Keratinocyte (primary cell): ENCODE data around the gene OR2A5.
"Not testable (repeated sequence)": the region's sequence is repeated elsewhere in the genome, so short reads cannot be mapped to it uniquely, and the experiment has no call there.

Experiments used
- EZH2 ChIP-seq: IDR thresholded peaks from one replicate; pipeline ENCODE4 v1.6.1; 2012; ENCODE audit warnings: inconsistent platforms, mild to moderate bottlenecking, low read length, moderate library complexity
- TF ChIP-seq, protein P1 (sequence below), 3 experiments: IDR thresholded peaks in 1 of 3; conservative IDR thresholded peaks in 1 of 3; optimal IDR thresholded peaks in 1 of 3; 2 replicates in 2 of 3; 3 replicates in 1 of 3; pipeline versions ENCODE3 to v1.5.1; 2011; ENCODE audit warnings: low read length in 3 of 3, mild to moderate bottlenecking in 3 of 3, moderate library complexity in 2 of 3, control low read depth in 1 of 3, inconsistent platforms in 1 of 3; ENCODE audit not compliant: insufficient read depth in 2 of 3; ENCODE audit errors: extremely low read depth in 1 of 3

DNA sequence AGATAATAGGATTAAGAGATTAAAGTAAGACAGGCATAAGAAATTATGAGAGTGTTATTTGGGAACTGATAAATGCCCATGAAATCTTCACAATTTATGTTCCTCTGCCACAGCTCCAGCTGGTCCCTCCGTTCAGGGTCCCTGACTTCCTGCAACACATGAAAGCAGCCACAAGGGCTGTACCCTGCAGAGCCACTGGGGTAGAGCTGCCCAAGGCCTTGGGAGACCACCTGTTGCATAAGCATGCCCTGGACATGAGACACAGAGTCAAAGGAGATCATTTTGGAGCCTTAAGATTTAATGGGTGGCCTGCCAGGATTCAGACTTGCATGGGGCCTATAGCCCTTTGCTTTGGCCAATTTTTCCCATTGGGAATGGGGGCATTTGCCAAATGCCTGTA lies 37.9 kb upstream of the OR2A5 start:
- TF ChIP-seq, protein P1, sequence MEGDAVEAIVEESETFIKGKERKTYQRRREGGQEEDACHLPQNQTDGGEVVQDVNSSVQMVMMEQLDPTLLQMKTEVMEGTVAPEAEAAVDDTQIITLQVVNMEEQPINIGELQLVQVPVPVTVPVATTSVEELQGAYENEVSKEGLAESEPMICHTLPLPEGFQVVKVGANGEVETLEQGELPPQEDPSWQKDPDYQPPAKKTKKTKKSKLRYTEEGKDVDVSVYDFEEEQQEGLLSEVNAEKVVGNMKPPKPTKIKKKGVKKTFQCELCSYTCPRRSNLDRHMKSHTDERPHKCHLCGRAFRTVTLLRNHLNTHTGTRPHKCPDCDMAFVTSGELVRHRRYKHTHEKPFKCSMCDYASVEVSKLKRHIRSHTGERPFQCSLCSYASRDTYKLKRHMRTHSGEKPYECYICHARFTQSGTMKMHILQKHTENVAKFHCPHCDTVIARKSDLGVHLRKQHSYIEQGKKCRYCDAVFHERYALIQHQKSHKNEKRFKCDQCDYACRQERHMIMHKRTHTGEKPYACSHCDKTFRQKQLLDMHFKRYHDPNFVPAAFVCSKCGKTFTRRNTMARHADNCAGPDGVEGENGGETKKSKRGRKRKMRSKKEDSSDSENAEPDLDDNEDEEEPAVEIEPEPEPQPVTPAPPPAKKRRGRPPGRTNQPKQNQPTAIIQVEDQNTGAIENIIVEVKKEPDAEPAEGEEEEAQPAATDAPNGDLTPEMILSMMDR (optimal IDR thresholded peaks at IDR 0.05 in 1 of 3, IDR thresholded peaks at IDR 0.05 in 1 of 3, conservative IDR thresholded peaks at IDR 0.05 in 1 of 3; ENCODE audit: extremely low read depth in 1 of 3, insufficient read depth in 2 of 3, low read length in 3 of 3), result not testable (repeated sequence)
- not testable (repeated sequence) for TF ChIP-seq EZH2
